ENCODE measurements around the gene FBRS. TPM values are rescaled to one million over a fixed set of nuclear protein-coding genes. Genes with fewer than 3 reads are reported as not detected.

FBRS gene
- total and polyA plus RNA-seq, 2 of the 13 experiments (the other 11 are each of a cell fraction or from before 2014, with no cell fraction given): 13.7 to 16.2 TPM

DNA sequence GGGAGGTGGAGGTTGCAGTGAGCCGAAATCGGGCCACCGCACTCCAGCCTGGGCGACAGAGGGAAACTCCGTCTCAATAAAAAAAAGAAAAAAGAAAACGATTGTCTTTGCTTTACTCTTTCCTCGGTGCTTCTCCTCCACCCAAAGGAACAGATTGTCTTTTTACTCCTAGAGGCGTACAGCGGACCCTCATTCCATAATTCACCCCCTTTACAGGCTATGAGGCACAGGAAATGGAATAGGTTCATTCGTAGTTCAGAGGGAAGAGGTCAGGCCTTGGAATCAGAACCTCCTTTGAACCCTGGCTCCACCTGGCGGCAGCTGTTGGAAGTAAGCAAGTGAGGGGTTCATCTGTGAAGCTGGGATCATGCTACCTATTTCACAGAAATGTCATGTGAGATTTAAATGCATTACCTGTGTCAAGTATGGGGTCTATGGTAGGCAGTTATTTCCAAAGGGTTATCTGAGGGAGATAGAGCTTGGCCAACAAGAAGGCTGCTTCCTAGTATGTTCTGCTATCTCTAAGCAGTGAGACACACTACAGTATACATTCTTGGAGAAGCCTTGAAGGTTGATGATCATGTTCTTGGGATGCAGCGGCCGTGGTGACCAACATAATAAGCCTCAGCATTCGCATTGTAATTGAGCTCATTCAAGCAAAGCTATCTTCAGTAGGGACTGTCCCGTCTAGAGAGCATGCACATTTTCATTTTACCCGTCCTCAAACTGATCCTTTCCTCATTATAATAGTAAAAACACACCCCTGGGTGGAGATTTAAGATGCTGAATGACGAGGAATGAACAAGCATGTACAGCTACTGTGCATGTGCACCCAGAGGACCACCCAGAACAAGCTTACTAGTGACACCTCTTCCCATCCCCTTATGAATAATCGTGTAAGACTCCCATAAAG lies 29.3 kb upstream of the FBRS start (continued):
- TF ChIP-seq HNF1A (IDR thresholded peaks at IDR 0.05; ENCODE audit: low read depth) (no peak), HNF1A (CRISPR knock-in tag; IDR thresholded peaks at IDR 0.05; ENCODE audit: borderline replicate concordance) (0 out of 2 replicates have a peak, but pooled peaks have one; percentile 23), ZNF253 (CRISPR knock-in tag; IDR thresholded peaks at IDR 0.05; ENCODE audit: borderline replicate concordance) (no peak), ISX (CRISPR knock-in tag; conservative IDR thresholded peaks at IDR 0.05) (no peak), ETV6 (CRISPR knock-in tag; conservative IDR thresholded peaks at IDR 0.05) (no peak), ZNF251 (CRISPR knock-in tag; IDR thresholded peaks at IDR 0.05) (no peak), NCOA2 (CRISPR knock-in tag; IDR thresholded peaks at IDR 0.05) (peak; percentile 49; the same call in 1 of the 2 replicates), ZNF451 (CRISPR knock-in tag; IDR thresholded peaks at IDR 0.05) (no peak; the same call in 1 of the 2 replicates), RORA (CRISPR knock-in tag; IDR thresholded peaks at IDR 0.05) (no peak), ZNF619 (CRISPR knock-in tag; IDR thresholded peaks at IDR 0.05) (no peak), ZMAT3 (CRISPR knock-in tag; conservative IDR thresholded peaks at IDR 0.05) (0 out of 2 replicates have a peak, but pooled peaks have one; percentile 27), SP4 (CRISPR knock-in tag; IDR thresholded peaks at IDR 0.05) (no peak), ZMYM4 (CRISPR knock-in tag; IDR thresholded peaks at IDR 0.05) (peak; percentile 69), GLI4 (CRISPR knock-in tag; IDR thresholded peaks at IDR 0.05; ENCODE audit: borderline replicate concordance) (no peak)
- TF ChIP-seq, protein P1, sequence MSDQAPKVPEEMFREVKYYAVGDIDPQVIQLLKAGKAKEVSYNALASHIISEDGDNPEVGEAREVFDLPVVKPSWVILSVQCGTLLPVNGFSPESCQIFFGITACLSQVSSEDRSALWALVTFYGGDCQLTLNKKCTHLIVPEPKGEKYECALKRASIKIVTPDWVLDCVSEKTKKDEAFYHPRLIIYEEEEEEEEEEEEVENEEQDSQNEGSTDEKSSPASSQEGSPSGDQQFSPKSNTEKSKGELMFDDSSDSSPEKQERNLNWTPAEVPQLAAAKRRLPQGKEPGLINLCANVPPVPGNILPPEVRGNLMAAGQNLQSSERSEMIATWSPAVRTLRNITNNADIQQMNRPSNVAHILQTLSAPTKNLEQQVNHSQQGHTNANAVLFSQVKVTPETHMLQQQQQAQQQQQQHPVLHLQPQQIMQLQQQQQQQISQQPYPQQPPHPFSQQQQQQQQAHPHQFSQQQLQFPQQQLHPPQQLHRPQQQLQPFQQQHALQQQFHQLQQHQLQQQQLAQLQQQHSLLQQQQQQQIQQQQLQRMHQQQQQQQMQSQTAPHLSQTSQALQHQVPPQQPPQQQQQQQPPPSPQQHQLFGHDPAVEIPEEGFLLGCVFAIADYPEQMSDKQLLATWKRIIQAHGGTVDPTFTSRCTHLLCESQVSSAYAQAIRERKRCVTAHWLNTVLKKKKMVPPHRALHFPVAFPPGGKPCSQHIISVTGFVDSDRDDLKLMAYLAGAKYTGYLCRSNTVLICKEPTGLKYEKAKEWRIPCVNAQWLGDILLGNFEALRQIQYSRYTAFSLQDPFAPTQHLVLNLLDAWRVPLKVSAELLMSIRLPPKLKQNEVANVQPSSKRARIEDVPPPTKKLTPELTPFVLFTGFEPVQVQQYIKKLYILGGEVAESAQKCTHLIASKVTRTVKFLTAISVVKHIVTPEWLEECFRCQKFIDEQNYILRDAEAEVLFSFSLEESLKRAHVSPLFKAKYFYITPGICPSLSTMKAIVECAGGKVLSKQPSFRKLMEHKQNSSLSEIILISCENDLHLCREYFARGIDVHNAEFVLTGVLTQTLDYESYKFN (CRISPR knock-in tag; conservative IDR thresholded peaks at IDR 0.05): peak; percentile 56
- TF ChIP-seq, protein P2, sequence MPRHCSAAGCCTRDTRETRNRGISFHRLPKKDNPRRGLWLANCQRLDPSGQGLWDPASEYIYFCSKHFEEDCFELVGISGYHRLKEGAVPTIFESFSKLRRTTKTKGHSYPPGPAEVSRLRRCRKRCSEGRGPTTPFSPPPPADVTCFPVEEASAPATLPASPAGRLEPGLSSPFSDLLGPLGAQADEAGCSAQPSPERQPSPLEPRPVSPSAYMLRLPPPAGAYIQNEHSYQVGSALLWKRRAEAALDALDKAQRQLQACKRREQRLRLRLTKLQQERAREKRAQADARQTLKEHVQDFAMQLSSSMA (CRISPR knock-in tag; IDR thresholded peaks at IDR 0.05): peak; percentile 77; the same call in 1 of the 2 replicates
- TF ChIP-seq, protein P3, sequence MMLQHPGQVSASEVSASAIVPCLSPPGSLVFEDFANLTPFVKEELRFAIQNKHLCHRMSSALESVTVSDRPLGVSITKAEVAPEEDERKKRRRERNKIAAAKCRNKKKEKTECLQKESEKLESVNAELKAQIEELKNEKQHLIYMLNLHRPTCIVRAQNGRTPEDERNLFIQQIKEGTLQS (CRISPR knock-in tag; IDR thresholded peaks at IDR 0.05): no peak
- TF ChIP-seq, protein P4, sequence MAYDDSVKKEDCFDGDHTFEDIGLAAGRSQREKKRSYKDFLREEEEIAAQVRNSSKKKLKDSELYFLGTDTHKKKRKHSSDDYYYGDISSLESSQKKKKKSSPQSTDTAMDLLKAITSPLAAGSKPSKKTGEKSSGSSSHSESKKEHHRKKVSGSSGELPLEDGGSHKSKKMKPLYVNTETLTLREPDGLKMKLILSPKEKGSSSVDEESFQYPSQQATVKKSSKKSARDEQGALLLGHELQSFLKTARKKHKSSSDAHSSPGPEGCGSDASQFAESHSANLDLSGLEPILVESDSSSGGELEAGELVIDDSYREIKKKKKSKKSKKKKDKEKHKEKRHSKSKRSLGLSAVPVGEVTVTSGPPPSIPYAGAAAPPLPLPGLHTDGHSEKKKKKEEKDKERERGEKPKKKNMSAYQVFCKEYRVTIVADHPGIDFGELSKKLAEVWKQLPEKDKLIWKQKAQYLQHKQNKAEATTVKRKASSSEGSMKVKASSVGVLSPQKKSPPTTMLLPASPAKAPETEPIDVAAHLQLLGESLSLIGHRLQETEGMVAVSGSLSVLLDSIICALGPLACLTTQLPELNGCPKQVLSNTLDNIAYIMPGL (CRISPR knock-in tag; IDR thresholded peaks at IDR 0.05; ENCODE audit: borderline replicate concordance in 1 of 2, low read depth in 1 of 2): peak; percentile 91 to 94
